ENCODE measurements around the gene DNAAF5. TPM values are rescaled to one million over a fixed set of nuclear protein-coding genes. Genes with fewer than 3 reads are reported as not detected.
A peak's percentile ranks its signal among the peaks of the same experiment; 100 is the strongest.
"Not testable (repeated sequence)": the region's sequence is repeated elsewhere in the genome, so short reads cannot be mapped to it uniquely, and the experiment has no call there.

The DNAAF5 gene
- total and polyA plus RNA-seq, 9 donors, result 14.3 to 28.4 (median 26.2) TPM

DNA sequence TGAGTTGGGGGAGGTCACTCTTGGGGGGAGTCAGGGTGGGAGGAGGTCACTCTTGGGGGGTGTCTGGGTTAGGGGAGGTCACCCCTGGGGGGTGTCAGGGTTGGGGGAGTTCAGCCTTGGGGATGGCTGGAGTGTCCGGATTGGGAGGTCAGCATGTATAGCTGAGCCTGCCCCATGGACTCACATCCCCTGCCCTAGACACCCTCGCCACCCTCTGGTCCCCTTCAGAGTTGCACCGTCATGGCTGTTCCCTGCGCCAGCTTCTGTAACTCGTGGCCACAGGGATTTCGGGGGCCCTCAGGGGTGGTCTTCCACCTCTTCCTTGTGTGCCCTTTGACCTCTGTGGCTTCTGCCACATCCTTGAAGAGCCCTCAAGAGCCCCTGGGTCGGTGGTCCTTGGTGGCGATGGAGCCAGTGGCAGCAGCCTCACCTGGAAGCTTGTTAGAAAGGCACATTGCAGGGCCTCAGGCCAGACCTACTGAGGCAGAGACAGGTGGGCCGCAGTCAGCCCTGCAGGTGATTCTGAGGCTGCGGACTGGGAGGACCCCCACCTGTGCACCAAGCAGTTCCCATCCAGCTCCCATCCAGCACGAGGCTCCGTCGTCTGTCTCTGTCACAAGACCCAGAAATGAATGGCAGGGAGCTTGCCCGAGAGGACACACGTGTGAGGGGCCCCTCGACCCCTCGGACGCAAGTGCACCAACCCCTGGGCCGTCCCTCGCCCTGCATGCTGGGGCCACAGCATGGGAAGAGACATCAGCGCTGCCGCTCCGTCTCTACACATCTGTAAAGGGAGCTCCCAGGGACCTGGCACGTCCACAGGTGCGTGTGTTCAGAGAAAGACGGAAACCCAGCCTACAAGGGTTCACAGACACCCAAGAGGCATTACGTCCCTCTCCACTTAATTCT, 61.1 kb downstream of the DNAAF5 start:
- H3K4me1 ChIP-seq (ENCODE audit: control insufficient read depth, insufficient read depth, low read length), result no peaks in the 10 kb centered on the region
- no peaks in the 10 kb centered on the region for H3K9me3 ChIP-seq (replicated peaks; ENCODE audit: control insufficient read depth, low read depth, low read length)
- 93% methylated on average over 23 of the region's 27 CpGs for WGBS (ENCODE audit: insufficient coverage)
- no peak overlapping the region for H3K27ac ChIP-seq (ENCODE audit: low read length)
- H3K27me3 ChIP-seq (ENCODE audit: control insufficient read depth, insufficient read depth, low read length), result no peaks in the 10 kb centered on the region
- H3K4me3 ChIP-seq (ENCODE audit: low read length), result no peak overlapping the region
- peaks cover 33% of the 10 kb centered on the region for H3K36me3 ChIP-seq (ENCODE audit: control insufficient read depth, insufficient read depth, low read length)
- DNase-seq, result no peak

DNA sequence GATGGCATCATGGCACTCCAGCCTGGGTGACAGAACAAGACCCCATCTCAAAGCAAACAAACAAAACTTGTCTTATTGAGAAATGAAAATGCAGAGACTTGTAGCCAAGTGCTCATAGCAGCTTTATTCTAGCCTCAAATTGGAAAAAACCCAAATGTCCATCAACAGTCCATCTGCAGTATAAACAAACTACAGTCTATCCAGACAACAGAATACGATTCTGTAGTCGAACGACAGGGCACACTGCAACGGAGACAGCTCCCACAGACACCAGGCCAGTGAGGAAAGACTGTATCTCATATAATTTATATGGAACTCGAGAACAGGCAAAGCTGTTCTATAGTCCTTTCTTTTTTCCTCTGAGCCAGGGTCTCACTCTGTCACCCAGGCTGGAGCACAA, 65.0 kb downstream of the DNAAF5 start:
- Histone ChIP-seq H3K4me3 (ENCODE audit: low read length) (no peak overlapping the region), H3K27ac (ENCODE audit: low read length) (no peak overlapping the region), H3K36me3 (ENCODE audit: control insufficient read depth, insufficient read depth, low read length) (peaks cover 6% of the 10 kb centered on the region), H3K27me3 (ENCODE audit: control insufficient read depth, insufficient read depth, low read length) (no peaks in the 10 kb centered on the region), H3K4me1 (ENCODE audit: control insufficient read depth, insufficient read depth, low read length) (peaks cover 7% of the 10 kb centered on the region), H3K9me3 (replicated peaks; ENCODE audit: control insufficient read depth, low read depth, low read length) (no peaks in the 10 kb centered on the region)
- DNase-seq, result no peak
- WGBS (ENCODE audit: insufficient coverage), result no CpG with 5 or more reads among the region's 5 CpGs

DNA sequence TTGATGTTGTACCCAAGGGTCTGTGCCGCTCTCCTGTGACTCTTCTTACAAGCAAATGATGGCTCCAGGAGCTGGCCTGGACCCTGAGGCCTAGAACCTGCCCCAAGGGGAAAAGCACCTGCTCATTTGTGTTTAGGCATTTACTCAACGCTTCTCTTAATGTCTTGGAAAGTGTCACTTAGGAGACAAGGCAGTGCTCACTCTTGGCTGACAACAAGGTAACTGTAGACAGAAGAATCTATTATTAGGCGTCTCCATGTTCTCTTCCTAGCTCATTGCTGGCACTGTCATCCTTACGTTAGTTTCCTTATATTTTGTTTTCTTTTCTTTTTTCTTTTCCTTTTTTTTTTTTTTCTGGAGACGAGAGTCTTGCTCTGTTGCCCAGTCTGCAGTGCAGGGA, 67.7 kb downstream of the DNAAF5 start:
- H3K27ac ChIP-seq (ENCODE audit: low read length), result peak overlapping the region; percentile 49
- DNase-seq, result no peak
- no peaks in the 10 kb centered on the region for H3K9me3 ChIP-seq (replicated peaks; ENCODE audit: control insufficient read depth, low read depth, low read length)
- peaks cover 2% of the 10 kb centered on the region for H3K36me3 ChIP-seq (ENCODE audit: control insufficient read depth, insufficient read depth, low read length)
- no peaks in the 10 kb centered on the region for H3K27me3 ChIP-seq (ENCODE audit: control insufficient read depth, insufficient read depth, low read length)
- 92% methylated on average over 2 of the region's 5 CpGs for WGBS (ENCODE audit: insufficient coverage)
- peaks cover 11% of the 10 kb centered on the region for H3K4me1 ChIP-seq (ENCODE audit: control insufficient read depth, insufficient read depth, low read length)
- H3K4me3 ChIP-seq (ENCODE audit: low read length), result no peak overlapping the region

GRCh38 chr7:794671-795329, 68.3 kb downstream of the DNAAF5 start:
- H3K4me3 ChIP-seq (ENCODE audit: low read length), result no peak overlapping the region
- H3K9me3 ChIP-seq (replicated peaks; ENCODE audit: control insufficient read depth, low read depth, low read length), result no peaks in the 10 kb centered on the region
- H3K4me1 ChIP-seq (ENCODE audit: control insufficient read depth, insufficient read depth, low read length), result peaks cover 11% of the 10 kb centered on the region
- no peak overlapping the region for H3K27ac ChIP-seq (ENCODE audit: low read length)
- peaks cover 2% of the 10 kb centered on the region for H3K36me3 ChIP-seq (ENCODE audit: control insufficient read depth, insufficient read depth, low read length)
- DNase-seq, result no peak
- WGBS (ENCODE audit: insufficient coverage), result 91% methylated on average over 22 of the region's 31 CpGs
- H3K27me3 ChIP-seq (ENCODE audit: control insufficient read depth, insufficient read depth, low read length), result no peaks in the 10 kb centered on the region

DNA sequence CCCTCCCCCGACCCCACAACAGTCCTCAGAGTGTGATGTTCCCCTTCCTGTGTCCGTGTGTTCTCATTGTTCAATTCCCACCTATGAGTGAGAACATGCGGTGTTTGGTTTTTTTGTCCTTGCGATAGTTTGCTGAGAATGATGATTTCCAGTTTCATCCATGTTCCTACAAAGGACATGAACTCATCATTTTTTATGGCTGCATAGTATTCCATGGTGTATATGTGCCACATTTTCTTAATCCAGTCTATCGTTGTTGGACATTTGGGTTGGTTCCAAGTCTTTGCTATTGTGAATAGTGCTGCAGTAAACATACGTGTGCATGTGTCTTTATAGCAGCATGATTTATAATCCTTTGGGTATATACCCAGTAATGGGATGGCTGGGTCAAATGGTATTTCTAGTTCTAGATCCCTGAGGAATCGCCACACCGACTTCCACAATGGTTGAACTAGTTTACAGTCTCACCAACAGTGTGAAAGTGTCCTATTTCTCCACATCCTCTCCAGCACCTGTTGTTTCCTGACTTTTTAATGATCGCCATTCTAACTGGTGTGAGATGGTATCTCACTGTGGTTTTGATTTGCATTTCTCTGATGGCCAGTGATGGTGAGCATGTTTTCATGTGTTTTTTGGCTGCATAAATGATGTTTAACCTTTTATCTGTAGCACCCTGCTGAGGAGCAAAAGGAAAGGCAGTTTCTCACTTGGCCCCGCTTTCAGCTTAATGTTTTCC, 70.1 kb downstream of the DNAAF5 start:
- not testable (repeated sequence) for H3K9me3 ChIP-seq (replicated peaks; ENCODE audit: control insufficient read depth, low read depth, low read length); H3K27me3 ChIP-seq (ENCODE audit: control insufficient read depth, insufficient read depth, low read length); DNase-seq; H3K4me3 ChIP-seq (ENCODE audit: low read length); H3K36me3 ChIP-seq (ENCODE audit: control insufficient read depth, insufficient read depth, low read length)
- WGBS (ENCODE audit: insufficient coverage), result no CpG with 5 or more reads among the region's 10 CpGs
- H3K27ac ChIP-seq (ENCODE audit: low read length), result peak overlapping the region; percentile 62
- peaks cover 15% of the 10 kb centered on the region for H3K4me1 ChIP-seq (ENCODE audit: control insufficient read depth, insufficient read depth, low read length)

DNA sequence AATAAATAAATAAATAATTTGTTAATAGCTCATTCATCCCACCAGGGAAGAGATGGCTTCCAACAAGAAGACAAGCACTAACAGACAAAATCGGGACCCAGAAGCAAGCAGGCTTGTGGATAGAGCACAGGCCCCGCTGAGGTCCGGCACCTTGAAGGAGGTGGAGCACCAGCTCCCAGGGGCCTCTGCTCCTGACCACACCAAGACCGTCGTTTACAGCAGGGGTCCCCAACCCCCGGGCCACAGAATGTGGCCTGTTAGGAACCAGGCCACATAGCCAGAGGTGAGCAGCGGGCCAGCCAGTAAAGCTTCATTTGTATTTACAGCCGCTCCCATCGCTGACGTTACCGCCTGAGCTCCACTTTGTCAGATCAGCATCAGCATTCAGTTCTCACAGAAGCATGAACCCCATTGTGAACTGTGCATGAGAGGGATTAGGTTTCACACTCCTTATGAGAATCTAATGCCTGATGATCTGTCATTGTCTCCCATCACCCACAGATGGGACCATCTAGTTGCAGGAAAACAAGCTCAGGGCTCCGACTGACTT, 72.5 kb downstream of the DNAAF5 start:
- Histone ChIP-seq H3K4me1 (ENCODE audit: control insufficient read depth, insufficient read depth, low read length) (peaks cover 24% of the 10 kb centered on the region), H3K27ac (ENCODE audit: low read length) (no peak overlapping the region), H3K36me3 (ENCODE audit: control insufficient read depth, insufficient read depth, low read length) (peaks cover 2% of the 10 kb centered on the region), H3K27me3 (ENCODE audit: control insufficient read depth, insufficient read depth, low read length) (no peaks in the 10 kb centered on the region), H3K9me3 (replicated peaks; ENCODE audit: control insufficient read depth, low read depth, low read length) (no peaks in the 10 kb centered on the region), H3K4me3 (ENCODE audit: low read length) (no peak overlapping the region)
- DNase-seq, result no peak
- WGBS (ENCODE audit: insufficient coverage), result 84% methylated on average over 6 of the region's 12 CpGs

DNA sequence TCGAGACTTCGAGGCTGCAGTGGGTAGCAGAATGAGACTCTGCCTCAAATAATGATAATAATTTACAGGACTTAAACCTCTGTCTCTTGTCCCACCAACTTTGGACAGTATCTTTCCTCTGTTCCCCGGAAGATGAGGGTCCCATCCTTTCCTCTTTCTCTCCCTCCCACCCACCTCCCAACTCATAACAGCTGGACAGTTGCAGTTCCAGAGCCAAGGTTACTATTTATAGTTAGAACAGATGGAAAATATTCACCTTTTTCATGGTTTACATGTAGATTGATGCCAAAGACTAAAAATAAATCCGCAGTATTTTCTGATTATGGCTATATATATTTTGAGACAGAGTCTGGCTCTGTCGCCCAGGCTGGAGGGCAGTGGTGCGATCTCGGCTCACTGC, 74.2 kb downstream of the DNAAF5 start:
- Histone ChIP-seq H3K4me1 (ENCODE audit: control insufficient read depth, insufficient read depth, low read length) (peaks cover 18% of the 10 kb centered on the region), H3K27me3 (ENCODE audit: control insufficient read depth, insufficient read depth, low read length) (no peaks in the 10 kb centered on the region), H3K27ac (ENCODE audit: low read length) (no peak overlapping the region), H3K9me3 (replicated peaks; ENCODE audit: control insufficient read depth, low read depth, low read length) (no peaks in the 10 kb centered on the region), H3K4me3 (ENCODE audit: low read length) (no peak overlapping the region), H3K36me3 (ENCODE audit: control insufficient read depth, insufficient read depth, low read length) (peaks cover 2% of the 10 kb centered on the region)
- peak; percentile 57 for DNase-seq
- WGBS (ENCODE audit: insufficient coverage), result 60% methylated on average over 1 of the region's 7 CpGs

DNA sequence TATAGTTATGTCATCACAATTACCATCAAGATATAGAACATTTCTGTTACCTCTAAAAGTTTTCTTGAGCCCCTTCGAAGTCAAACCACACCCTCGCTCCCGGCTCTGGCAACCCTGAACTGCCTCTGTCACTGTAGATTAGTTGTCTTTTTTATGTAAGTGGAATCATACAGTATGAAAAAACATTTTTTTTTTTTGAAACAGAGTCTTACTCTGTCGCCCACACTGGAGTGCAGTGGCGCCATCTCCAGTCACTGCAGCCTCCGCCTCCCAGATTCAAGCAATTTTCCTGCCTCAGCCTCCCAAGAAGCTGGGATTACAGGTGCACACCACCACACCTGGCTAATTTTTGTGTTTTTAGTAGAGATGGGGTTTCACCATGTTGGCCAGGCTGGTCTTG, 74.9 kb downstream of the DNAAF5 start:
- not testable (repeated sequence) for DNase-seq; H3K9me3 ChIP-seq (replicated peaks; ENCODE audit: control insufficient read depth, low read depth, low read length); H3K36me3 ChIP-seq (ENCODE audit: control insufficient read depth, insufficient read depth, low read length); H3K27me3 ChIP-seq (ENCODE audit: control insufficient read depth, insufficient read depth, low read length); H3K4me3 ChIP-seq (ENCODE audit: low read length)
- no CpG with 5 or more reads among the region's 6 CpGs for WGBS (ENCODE audit: insufficient coverage)
- peak overlapping the region; percentile 74 for H3K27ac ChIP-seq (ENCODE audit: low read length)
- peaks cover 18% of the 10 kb centered on the region for H3K4me1 ChIP-seq (ENCODE audit: control insufficient read depth, insufficient read depth, low read length)

DNA sequence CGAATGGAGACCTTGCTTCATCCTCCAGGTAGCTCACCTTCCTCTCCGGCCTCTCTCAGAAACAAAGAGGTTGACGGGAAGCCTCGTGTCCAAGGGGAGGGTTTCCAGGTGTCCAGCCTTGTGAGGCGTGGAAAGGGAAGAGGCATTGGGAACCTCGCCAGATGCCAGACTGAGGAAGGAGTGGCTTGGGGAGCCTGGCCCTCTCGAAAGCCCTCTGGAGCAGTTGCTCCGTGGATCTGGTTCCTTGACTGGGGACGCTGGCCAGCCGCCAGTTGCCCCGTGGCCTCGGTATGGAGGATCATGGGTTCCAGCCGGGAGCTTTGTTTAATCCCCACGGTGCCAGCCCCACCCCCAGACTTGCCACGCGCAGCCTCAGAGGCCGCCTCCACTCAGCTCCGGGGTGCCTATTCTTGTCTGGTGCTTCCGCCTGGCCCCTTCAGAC, 75.5 kb downstream of the DNAAF5 start:
- peak; percentile 72 for DNase-seq
- WGBS (ENCODE audit: insufficient coverage), result 26% methylated on average over 16 of the region's 19 CpGs
- Histone ChIP-seq H3K36me3 (ENCODE audit: control insufficient read depth, insufficient read depth, low read length) (peaks cover 2% of the 10 kb centered on the region), H3K27me3 (ENCODE audit: control insufficient read depth, insufficient read depth, low read length) (no peaks in the 10 kb centered on the region), H3K9me3 (replicated peaks; ENCODE audit: control insufficient read depth, low read depth, low read length) (no peaks in the 10 kb centered on the region), H3K4me3 (ENCODE audit: low read length) (no peak overlapping the region), H3K27ac (ENCODE audit: low read length) (peak overlapping the region; percentile 74), H3K4me1 (ENCODE audit: control insufficient read depth, insufficient read depth, low read length) (peaks cover 18% of the 10 kb centered on the region)
